DMS114 treated with DMSO at 0.1 percent for 48 hours (cell line): ENCODE measurements around the gene TNN.

Experiments
- DNase-seq: peaks from one replicate; lab custom pipeline; 2025; ENCODE audit not compliant: unreplicated experiment; lab: John Stamatoyannopoulos, UW

Gene TNN

GRCh38 chr1:175137369-175137768 is 69.7 kb downstream of the TNN start:
- DNase-seq: no peak

DNA sequence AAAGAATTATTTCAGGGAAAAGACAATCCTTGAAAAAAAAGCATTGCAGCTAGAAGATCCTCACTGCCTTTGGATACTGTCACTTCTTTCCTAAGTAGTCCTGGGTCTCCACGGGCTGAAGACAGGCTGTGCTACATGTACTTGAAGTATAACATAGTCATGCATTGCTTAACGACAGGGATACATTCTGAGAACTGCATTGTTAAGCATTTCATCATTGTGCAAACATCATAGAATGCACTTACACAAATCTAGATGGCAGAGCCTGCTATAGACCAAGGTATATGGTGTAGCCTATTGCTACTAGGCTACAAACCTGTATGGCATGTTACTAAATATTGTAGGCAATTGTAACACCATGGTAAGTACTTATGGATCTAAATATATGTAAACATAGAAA is 70.9 kb downstream of the TNN start:
- DNase-seq: no peak

GRCh38 chr1:175145899-175146528 is 78.4 kb downstream of the TNN start:
- no peak for DNase-seq

DNA sequence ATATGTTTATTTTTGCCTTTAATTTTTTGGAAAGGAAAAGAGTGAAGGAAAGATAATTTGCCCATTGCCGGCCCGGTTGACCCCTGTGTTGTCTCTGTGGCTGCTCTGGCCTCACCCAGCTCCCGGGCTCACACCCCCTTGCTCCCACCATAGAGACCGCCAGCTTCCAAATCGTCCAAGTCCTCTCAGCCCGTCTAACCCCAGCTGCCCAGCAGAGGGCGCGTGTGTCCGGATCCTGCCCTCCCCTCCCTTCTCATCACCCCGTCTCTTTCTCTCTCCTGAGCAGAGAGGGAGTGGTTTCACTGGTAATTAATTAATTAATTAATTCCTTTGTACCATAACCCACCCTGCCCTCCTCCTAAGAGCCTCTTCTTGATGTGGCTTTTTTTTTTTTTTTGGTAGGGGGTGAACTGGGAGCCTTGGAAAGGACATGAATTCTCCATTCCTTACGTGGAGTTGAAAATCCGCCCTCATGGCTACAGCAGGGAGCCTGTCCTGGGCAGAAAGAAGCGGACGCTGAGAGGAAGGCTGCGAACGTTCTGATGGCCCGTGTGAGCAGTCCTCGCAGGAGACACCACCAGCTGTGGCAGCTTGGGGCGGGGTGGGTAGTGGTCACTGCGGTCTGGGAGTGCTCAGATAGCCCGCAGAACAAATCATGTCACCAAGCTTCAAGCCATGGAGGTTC is 79.0 kb downstream of the TNN start:
- peak; percentile 25 for DNase-seq

DNA sequence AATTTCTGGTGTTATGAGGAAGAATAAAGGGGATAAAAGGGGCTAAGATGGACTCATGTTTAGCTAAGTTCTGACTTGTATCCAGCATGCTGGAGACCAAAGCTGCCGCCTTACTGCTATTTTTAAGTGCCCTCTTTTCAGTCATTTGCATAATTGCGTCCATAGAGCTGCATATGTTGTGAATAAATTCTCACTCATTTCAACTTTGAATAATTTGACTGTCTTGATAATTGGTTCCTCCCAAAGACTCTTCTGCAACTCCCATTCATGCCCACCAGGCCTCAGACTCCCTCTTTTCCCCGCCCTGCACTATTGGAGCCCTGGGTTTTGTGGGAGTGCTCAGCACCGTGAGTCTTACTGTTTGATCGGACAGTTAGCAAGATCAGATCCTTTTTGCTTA is 79.9 kb downstream of the TNN start:
- DNase-seq: no peak

DNA sequence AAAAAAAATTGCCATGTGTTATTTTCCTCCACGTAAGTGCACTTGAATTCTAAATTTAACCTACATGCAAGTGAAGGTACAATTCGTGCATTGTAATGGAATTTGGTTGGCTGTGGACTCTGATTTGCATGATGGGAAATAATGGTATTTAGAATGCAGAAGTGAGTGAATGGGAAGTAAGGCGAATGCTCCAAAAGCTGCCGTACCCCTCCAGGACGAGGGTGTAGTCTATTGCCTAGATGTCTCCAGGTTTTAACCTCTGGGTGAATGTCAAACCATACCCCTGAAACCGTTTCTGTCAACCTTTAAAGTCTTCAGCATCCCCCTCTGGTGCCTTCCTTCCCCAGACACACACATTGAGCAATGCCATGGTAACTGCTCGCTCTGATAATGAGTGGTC is 80.4 kb downstream of the TNN start:
- no peak for DNase-seq

- no peak for DNase-seq
Measured at GRCh38 chr1:175150596-175151319, 83.1 kb downstream of the TNN start.

DNA sequence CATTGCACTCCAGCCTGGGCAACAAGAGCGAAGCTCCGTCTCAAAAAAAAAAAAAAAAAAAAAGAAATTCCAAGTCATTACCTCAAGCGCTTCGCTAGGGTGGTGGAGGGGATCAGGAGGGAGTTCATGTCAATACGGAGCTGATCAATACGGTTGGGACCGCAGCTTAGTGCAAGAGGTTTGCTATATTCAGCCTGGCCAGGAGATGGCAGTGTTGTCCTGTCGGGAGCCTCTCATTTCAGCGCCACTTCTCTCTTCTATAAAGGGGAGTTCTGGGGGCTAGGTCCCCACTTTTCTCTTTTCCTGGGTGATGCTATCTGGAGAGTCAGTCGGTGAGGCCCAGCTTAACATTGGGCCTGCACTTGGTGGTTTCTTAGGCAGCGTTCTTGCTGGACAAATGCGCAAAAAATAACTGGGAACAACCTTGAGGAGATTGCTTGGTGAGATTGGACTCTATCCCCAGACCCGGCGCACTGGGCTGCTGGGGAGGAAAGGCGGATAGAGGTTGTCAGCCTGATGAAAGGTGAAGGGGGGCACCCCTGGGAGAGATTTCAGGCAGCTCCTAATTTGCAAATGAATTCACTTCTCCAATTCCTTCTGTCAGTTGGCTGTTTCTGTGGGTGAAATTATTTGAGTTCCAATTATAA is 84.5 kb downstream of the TNN start:
- peak; percentile 47 for DNase-seq

GRCh38 chr1:175154629-175155472 is 87.2 kb downstream of the TNN start:
- DNase-seq: peak; percentile 39

- no peak for DNase-seq
Measured at GRCh38 chr1:175155473-175155856, 87.8 kb downstream of the TNN start.

DNA sequence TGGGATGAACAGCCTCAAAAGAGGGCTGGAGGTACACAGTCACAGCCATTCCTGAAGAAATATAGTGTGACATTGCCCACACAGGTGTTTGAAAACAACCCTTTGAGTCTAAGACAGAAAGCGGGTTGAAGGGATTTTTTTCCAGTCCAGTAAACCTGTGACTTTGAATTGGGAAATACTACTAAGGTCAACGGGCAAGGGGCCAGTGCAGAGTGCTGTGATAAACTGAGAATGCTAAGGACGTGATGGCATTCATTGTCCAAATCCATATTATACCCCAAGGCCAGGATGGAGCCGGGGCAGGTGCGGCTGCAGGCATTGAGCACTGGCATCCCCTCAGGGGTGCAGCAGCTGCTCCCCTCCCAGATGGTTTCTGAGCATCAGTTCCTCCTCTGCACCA is 88.3 kb downstream of the TNN start:
- DNase-seq: no peak

GRCh38 chr1:175157200-175157599 is 89.6 kb downstream of the TNN start:
- DNase-seq: no peak

- DNase-seq: no peak
Measured at GRCh38 chr1:175158170-175158591, 90.5 kb downstream of the TNN start.

DNA sequence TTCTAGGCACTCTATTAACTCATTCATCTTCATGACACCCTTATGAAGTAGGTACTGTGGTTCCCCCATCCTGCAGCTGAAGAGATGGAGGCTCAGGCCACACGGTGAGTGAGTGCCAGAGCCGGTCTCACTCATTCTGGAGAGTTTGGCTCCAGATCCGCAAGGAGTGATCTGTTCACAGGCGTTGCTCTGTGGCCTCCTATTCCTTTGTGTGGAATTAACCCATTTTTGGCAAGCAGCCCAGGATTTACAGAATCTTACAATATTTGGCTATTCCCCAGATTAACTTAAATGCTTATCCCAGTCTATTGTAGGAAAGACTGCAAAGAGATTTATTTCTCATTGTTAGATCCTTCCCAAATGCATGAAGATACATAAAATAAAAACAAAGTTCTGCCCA is 95.3 kb downstream of the TNN start:
- DNase-seq: no peak

GRCh38 chr1:175163702-175164101 is 96.1 kb downstream of the TNN start:
- DNase-seq: no peak

DNA sequence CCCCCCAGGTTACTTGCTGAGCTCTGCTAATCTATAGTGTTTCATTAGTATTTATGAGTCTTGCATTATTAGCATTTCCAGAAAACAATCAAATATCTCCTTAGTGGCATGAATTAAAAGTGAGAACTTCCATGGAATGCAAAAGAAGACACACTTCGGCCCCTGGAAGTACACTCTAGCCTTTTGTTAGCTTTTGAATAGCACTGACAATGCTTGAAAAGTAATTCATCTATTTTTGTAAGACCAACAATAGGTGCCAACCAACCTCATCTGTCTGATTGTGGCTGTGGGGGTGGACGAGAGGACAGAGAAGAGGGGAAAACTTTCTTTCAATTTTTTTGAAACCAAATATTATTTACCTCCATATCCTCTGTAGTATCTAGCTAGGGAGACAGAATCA is 97.1 kb downstream of the TNN start:
- DNase-seq: no peak

- DNase-seq: no peak
Measured at GRCh38 chr1:175166746-175167145, 99.1 kb downstream of the TNN start.

DNA sequence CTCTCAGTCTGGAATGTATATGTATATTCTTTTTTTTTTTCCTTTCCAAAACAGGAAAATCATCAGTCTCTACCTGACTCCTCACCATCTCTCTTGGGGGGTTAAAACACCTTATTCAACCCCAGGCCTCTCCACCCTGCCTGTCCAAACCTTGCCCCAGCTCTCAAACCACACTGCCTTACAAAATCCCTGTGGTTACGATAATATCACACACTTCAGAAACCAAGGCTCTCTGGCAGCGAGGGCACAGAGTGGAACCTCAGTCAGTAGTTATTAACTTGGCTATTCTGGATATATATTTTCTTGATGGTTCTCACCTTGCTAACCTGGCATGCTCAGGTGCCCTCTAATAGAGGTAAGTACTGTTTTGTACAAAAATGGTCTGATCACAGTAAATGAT is 100.2 kb downstream of the TNN start:
- no peak for DNase-seq

- no peak for DNase-seq
Measured at GRCh38 chr1:175168782-175169181, 101.1 kb downstream of the TNN start.

DNA sequence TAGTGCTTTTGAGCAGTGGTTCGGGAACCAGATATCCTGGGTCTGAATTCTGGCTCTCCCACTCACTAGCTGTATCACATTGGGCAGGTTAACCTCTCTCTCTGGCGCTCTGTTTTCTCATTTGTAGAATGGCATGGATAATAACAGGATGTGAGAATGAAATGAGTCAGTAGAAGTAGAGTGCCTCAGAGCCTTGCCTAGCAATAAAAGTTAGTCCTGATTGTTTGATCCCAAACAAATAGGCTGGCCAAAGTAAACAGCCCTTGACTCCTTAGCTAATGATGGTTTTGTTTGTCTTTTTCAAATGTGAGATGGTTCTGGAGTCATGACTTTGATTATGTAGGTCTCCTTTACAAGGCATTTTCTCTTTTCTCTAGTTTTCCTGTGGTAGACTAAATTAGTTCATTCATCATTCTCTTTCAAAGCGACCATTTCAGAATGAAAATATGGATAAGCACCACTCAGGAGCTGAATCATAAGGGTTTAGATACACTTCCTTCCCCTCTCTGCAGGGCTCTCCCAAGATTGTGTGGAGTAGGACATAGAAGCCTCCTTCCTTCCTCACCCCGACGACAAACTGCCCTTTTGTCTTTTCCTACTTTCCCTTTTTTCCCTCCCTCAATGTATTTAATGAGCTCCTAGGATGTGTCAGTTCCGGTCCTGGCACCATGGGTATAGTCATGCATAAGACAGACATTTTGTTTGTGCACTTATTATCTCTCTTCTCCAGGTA is 101.8 kb downstream of the TNN start:
- no peak for DNase-seq
